Measurements from ENCODE around the gene NT5C. TPM values are rescaled to one million over a fixed set of nuclear protein-coding genes. Genes with fewer than 3 reads are reported as not detected.

NT5C gene
- total RNA-seq, 3 donors from 2014 or later = 91.0 to 103 (median 91.4) TPM

- peaks cover 7% of the 10 kb centered on the region for H3K36me3 Mint-ChIP-seq (ENCODE audit: insufficient read depth)
- no peaks in the 10 kb centered on the region for H3K9me3 Mint-ChIP-seq
- no peaks in the 10 kb centered on the region for H3K27me3 Mint-ChIP-seq (ENCODE audit: low read depth)
- ATAC-seq = no peak
- DNase-seq = no peak
- H3K4me3 Mint-ChIP-seq = no peak overlapping the region
- peaks cover 32% of the 10 kb centered on the region for H3K4me1 Mint-ChIP-seq (ENCODE audit: low read depth)
Measured at GRCh38 chr17:75115555-75115954, 16.0 kb downstream of the NT5C start.

GRCh38 chr17:75114552-75115314 is 16.8 kb downstream of the NT5C start:
- no peaks in the 10 kb centered on the region for H3K9me3 Mint-ChIP-seq
- ATAC-seq (no peak), DNase-seq (no peak)
- H3K36me3 Mint-ChIP-seq (ENCODE audit: insufficient read depth) = peaks cover 7% of the 10 kb centered on the region
- H3K27me3 Mint-ChIP-seq (ENCODE audit: low read depth) = no peaks in the 10 kb centered on the region
- H3K4me1 Mint-ChIP-seq (ENCODE audit: low read depth) = peaks cover 35% of the 10 kb centered on the region
- H3K4me3 Mint-ChIP-seq = peak overlapping the region; percentile 82

GRCh38 chr17:75113798-75114551 is 17.6 kb downstream of the NT5C start:
- peak; percentile 92 for DNase-seq
- H3K36me3 Mint-ChIP-seq (ENCODE audit: insufficient read depth) = peaks cover 7% of the 10 kb centered on the region
- peaks cover 35% of the 10 kb centered on the region for H3K4me1 Mint-ChIP-seq (ENCODE audit: low read depth)
- no peaks in the 10 kb centered on the region for H3K27me3 Mint-ChIP-seq (ENCODE audit: low read depth)
- ATAC-seq = peak; percentile 58 to 74
- H3K4me3 Mint-ChIP-seq = peak overlapping the region; percentile 82
- no peaks in the 10 kb centered on the region for H3K9me3 Mint-ChIP-seq

- Mint-ChIP-seq H3K4me1 (ENCODE audit: low read depth) (peaks cover 36% of the 10 kb centered on the region), H3K4me3 (peak overlapping the region; percentile 69), H3K9me3 (no peaks in the 10 kb centered on the region), H3K27me3 (ENCODE audit: low read depth) (no peaks in the 10 kb centered on the region), H3K36me3 (ENCODE audit: insufficient read depth) (peaks cover 7% of the 10 kb centered on the region)
- no peak for ATAC-seq
- DNase-seq = no peak
Measured at GRCh38 chr17:75111777-75112335, 19.7 kb downstream of the NT5C start.

- DNase-seq = no peak
- Mint-ChIP-seq H3K9me3 (no peaks in the 10 kb centered on the region), H3K36me3 (ENCODE audit: insufficient read depth) (peaks cover 7% of the 10 kb centered on the region), H3K27me3 (ENCODE audit: low read depth) (no peaks in the 10 kb centered on the region), H3K4me3 (peak overlapping the region; percentile 89), H3K4me1 (ENCODE audit: low read depth) (peaks cover 36% of the 10 kb centered on the region)
- peak in 1 of 2 donors; percentile 6 for ATAC-seq
Measured at GRCh38 chr17:75110234-75110937, 21.2 kb downstream of the NT5C start.

- ATAC-seq (peak; percentile 86 to 88), DNase-seq (peak; percentile 89)
- H3K4me1 Mint-ChIP-seq (ENCODE audit: low read depth) = peaks cover 29% of the 10 kb centered on the region
- H3K36me3 Mint-ChIP-seq (ENCODE audit: insufficient read depth) = peaks cover 7% of the 10 kb centered on the region
- H3K9me3 Mint-ChIP-seq = no peaks in the 10 kb centered on the region
- H3K27me3 Mint-ChIP-seq (ENCODE audit: low read depth) = no peaks in the 10 kb centered on the region
- H3K4me3 Mint-ChIP-seq = peak within 1 kb of the TSS; percentile 89
Measured at GRCh38 chr17:75109407-75110233, 21.9 kb downstream of the NT5C start, which contains the start of gene ARMC7. Gene ARMC7 (plus strand): TSS chr17:75109969. CDS start chr17:75110289, 320 bp downstream.

- no peaks in the 10 kb centered on the region for H3K27me3 Mint-ChIP-seq (ENCODE audit: low read depth)
- DNase-seq (no peak), ATAC-seq (peak in 1 of 2 donors; percentile 6)
- H3K4me3 Mint-ChIP-seq = peak overlapping the region; percentile 89
- peaks cover 23% of the 10 kb centered on the region for H3K4me1 Mint-ChIP-seq (ENCODE audit: low read depth)
- H3K36me3 Mint-ChIP-seq (ENCODE audit: insufficient read depth) = peaks cover 7% of the 10 kb centered on the region
- no peaks in the 10 kb centered on the region for H3K9me3 Mint-ChIP-seq
Measured at GRCh38 chr17:75109046-75109406, 22.5 kb downstream of the NT5C start.

- H3K36me3 Mint-ChIP-seq (ENCODE audit: insufficient read depth) = peaks cover 7% of the 10 kb centered on the region
- H3K4me1 Mint-ChIP-seq (ENCODE audit: low read depth) = peaks cover 21% of the 10 kb centered on the region
- ATAC-seq (no peak), DNase-seq (no peak)
- no peaks in the 10 kb centered on the region for H3K27me3 Mint-ChIP-seq (ENCODE audit: low read depth)
- peak overlapping the region; percentile 89 for H3K4me3 Mint-ChIP-seq
- H3K9me3 Mint-ChIP-seq = no peaks in the 10 kb centered on the region
Measured at GRCh38 chr17:75108193-75108592, 23.3 kb downstream of the NT5C start.

- DNase-seq (no peak), ATAC-seq (peak in 1 of 2 donors; percentile 34)
- H3K9me3 Mint-ChIP-seq = no peaks in the 10 kb centered on the region
- no peaks in the 10 kb centered on the region for H3K36me3 Mint-ChIP-seq (ENCODE audit: insufficient read depth)
- no peaks in the 10 kb centered on the region for H3K27me3 Mint-ChIP-seq (ENCODE audit: low read depth)
- peaks cover 6% of the 10 kb centered on the region for H3K4me1 Mint-ChIP-seq (ENCODE audit: low read depth)
- no peak overlapping the region for H3K4me3 Mint-ChIP-seq
Measured at GRCh38 chr17:75105126-75106080, 26.1 kb downstream of the NT5C start.

GRCh38 chr17:75103601-75104554 is 27.7 kb downstream of the NT5C start:
- H3K9me3 Mint-ChIP-seq = no peaks in the 10 kb centered on the region
- ATAC-seq (no peak), DNase-seq (no peak)
- no peaks in the 10 kb centered on the region for H3K36me3 Mint-ChIP-seq (ENCODE audit: insufficient read depth)
- no peak overlapping the region for H3K4me3 Mint-ChIP-seq
- no peaks in the 10 kb centered on the region for H3K27me3 Mint-ChIP-seq (ENCODE audit: low read depth)
- H3K4me1 Mint-ChIP-seq (ENCODE audit: low read depth) = peaks cover 3% of the 10 kb centered on the region

GRCh38 chr17:75102385-75102821 is 29.1 kb downstream of the NT5C start:
- DNase-seq (no peak), ATAC-seq (no peak)
- no peaks in the 10 kb centered on the region for H3K9me3 Mint-ChIP-seq
- H3K27me3 Mint-ChIP-seq (ENCODE audit: low read depth) = no peaks in the 10 kb centered on the region
- H3K36me3 Mint-ChIP-seq (ENCODE audit: insufficient read depth) = no peaks in the 10 kb centered on the region
- no peak overlapping the region for H3K4me3 Mint-ChIP-seq
- no peaks in the 10 kb centered on the region for H3K4me1 Mint-ChIP-seq (ENCODE audit: low read depth)

All from activated T-cell treated with anti-CD3 and anti-CD28 coated beads, Interleukin-2, amount 50 U/mL, for 4 hours (primary cell).